NB4 (cell line): ENCODE results near the gene SNTA1.

ENCODE experiments used
- CTCF ChIP-seq: IDR thresholded peaks from one replicate; pipeline ENCODE4 v1.5.1; 2012; ENCODE audit warnings: low read depth, low read length
- MAX ChIP-seq: IDR thresholded peaks from 2 replicates; pipeline ENCODE4 v1.6.1; 2011; ENCODE audit warnings: low read depth, low read length
- MYC ChIP-seq: IDR thresholded peaks from 2 replicates; pipeline ENCODE4 v1.6.1; 2011; ENCODE audit warnings: low read depth, low read length
- POLR2A ChIP-seq: IDR thresholded peaks from 2 replicates; pipeline ENCODE4 v1.6.1; 2011; ENCODE audit warnings: mild to moderate bottlenecking; ENCODE audit not compliant: insufficient read length; ENCODE audit errors: extremely low read depth

- no peak for TF ChIP-seq CTCF
- TF ChIP-seq POLR2A = no peak
- no peak for TF ChIP-seq MAX
- TF ChIP-seq MYC = no peak
Observed at GRCh38 chr20:33490934-33491656, 47.5 kb upstream of the SNTA1 start.
